ENCODE measurements around the gene SELENOO. TPM values are rescaled to one million over a fixed set of nuclear protein-coding genes. Genes with fewer than 3 reads are reported as not detected.
A peak's percentile ranks its signal among the peaks of the same experiment; 100 is the strongest.
"Not testable (repeated sequence)": the region's sequence is repeated elsewhere in the genome, so short reads cannot be mapped to it uniquely, and the experiment has no call there.

Gene SELENOO
- total and polyA plus RNA-seq, 4 experiments from 2014 or later, result 2.0 to 34.8 (median 20.2) TPM

DNA sequence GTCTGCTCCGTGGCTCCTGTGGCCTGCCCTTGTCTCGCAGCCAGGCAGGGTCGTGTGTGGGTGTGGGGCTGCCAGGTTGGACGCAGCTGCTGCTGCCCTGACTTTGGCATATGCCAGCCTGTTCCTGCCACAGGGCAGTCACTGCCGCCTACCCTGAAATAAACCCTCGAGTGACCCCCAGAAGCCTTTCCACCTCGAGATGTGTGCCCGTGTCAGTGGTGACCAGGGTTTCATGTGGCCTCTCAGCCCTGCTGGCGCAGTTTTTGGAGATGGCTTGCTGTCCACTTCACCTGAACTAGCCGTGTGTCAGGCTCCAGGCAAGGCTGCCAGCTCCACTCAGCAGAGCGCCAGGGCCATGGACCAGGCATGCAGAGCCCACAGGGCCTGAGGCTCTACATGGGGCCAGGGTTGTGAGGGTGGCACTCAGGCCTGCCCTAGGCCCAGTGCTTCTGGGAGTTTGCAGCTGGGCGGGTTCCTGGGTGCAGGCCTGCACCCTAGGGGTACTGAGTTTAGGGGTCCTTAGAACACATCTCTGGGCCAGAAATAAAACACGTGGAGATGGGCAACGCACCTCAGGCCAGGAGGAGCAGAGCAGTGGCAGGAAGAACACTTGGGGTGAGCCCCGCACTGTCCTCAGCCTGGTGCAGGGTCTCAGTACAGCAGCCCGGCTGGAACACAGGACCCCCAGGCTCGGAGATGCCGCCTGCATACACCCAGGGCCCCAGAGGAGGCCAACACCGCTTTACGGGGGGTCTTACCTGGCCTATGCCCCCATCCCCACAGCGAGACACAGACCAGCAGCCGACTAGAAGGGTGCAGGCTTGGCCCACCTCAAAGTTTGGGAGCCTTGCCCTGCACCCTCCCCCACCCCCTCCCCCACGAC, 39.1 kb upstream of the SELENOO start:
- Histone ChIP-seq H3K27ac (ENCODE audit: low read depth, low read length) (no peak overlapping the region), H3K27me3 (ENCODE audit: insufficient read depth, low read length) (no peaks in the 10 kb centered on the region), H3K9me3 (ENCODE audit: control insufficient read depth in 1 of 2, low read length in 2 of 2) (no peaks in the 10 kb centered on the region), H3K4me3 (ENCODE audit: low read length in 2 of 2) (no peak overlapping the region), H3K4me1 (ENCODE audit: insufficient read depth, low read length) (no peaks in the 10 kb centered on the region), H3K36me3 (ENCODE audit: insufficient read depth, low read length) (no peaks in the 10 kb centered on the region)
- Mint-ChIP-seq H3K27ac (no peak overlapping the region), H3K4me1 (no peaks in the 10 kb centered on the region), H3K9me3 (no peaks in the 10 kb centered on the region), H3K27me3 (peaks cover 6 to 9% of the 10 kb centered on the region in 2 donors), H3K36me3 (no peaks in the 10 kb centered on the region), H3K4me3 (no peak overlapping the region)
- intact Hi-C loops (cut with micrococcal nuclease), result no loop called here
- ChIA-PET POLR2A (ENCODE audit: partially characterized antibody) (no interaction called here), CTCF (ENCODE audit: partially characterized antibody) (no interaction called here)
- no peak for DNase-seq

DNA sequence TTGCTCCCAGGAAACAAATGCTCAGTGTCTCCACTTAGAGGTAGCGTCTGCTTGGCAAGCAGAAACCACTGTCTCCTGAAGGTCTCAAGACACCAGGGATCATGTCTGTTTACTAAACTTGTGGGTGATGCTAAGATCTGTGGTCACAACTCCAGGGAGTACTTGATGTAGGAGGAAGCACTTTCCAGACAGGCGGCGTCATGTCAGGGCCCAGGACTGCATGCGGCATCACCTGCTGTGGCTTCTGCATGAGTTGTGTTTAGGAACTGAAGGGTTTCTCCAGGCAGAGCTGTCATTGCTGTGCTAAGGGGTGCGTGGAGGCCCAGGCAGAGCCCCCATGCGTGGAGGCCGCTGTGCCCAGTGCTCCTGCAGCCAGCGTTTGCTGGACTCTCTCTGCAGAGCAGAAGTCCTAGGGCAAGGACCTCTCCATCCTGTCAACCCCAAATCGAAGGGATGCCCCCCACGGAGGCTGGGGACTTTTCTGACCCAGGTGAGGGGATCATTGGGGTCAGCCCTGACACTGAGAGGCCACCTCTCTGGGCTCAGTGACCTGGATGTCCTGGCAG, 38.3 kb upstream of the SELENOO start:
- Histone ChIP-seq H3K4me1 (ENCODE audit: insufficient read depth, low read length) (no peaks in the 10 kb centered on the region), H3K27me3 (ENCODE audit: insufficient read depth, low read length) (no peaks in the 10 kb centered on the region), H3K36me3 (ENCODE audit: insufficient read depth, low read length) (no peaks in the 10 kb centered on the region), H3K4me3 (ENCODE audit: low read length in 2 of 2) (no peak overlapping the region), H3K27ac (ENCODE audit: low read depth, low read length) (no peak overlapping the region), H3K9me3 (ENCODE audit: control insufficient read depth in 1 of 2, low read length in 2 of 2) (no peaks in the 10 kb centered on the region)
- H3K27me3 Mint-ChIP-seq, result peaks cover 6 to 9% of the 10 kb centered on the region in 2 donors
- POLR2A ChIA-PET (ENCODE audit: partially characterized antibody), result no interaction called here
- intact Hi-C loops (cut with micrococcal nuclease), result no loop called here
- no peak for DNase-seq
- H3K4me1 Mint-ChIP-seq, result no peaks in the 10 kb centered on the region
- CTCF ChIA-PET (ENCODE audit: partially characterized antibody), result no interaction called here
- no peak overlapping the region for H3K4me3 Mint-ChIP-seq
- no peaks in the 10 kb centered on the region for H3K36me3 Mint-ChIP-seq
- H3K9me3 Mint-ChIP-seq, result no peaks in the 10 kb centered on the region
- H3K27ac Mint-ChIP-seq, result no peak overlapping the region

DNA sequence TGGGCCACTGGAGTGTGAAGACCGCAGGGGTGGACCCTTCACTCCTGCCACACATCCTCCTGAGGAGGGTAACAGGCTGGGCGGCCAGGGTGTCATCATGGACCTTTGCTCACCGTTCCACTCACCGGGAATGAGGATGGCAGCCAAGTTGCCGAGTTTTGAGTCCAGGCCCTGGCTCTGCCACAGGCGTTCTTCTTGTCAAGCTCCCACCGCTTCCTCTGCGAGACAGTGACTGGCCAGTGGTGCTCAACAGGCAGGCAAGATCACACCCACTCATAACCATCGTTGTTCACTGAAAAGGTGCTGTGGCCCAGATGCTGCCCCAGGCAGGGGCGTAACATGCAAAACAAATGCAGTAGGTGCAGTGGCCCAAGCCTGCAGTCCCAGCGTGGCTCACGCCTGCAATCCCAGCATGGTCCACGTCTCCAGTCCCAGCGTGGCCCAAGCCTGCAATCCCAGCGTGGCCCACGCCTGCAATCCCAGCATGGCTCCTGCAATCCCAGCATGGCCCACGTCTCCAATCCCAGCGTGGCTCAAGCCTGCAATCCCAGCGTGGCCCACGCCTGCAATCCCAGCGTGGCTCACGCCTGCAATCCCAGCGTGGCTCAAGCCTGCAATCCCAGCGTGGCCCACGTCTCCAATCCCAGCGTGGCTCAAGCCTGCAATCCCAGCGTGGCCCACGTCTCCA, 35.2 kb upstream of the SELENOO start:
- H3K27me3 ChIP-seq (ENCODE audit: insufficient read depth, low read length), result peaks cover 9% of the 10 kb centered on the region
- peaks cover 17 to 20% of the 10 kb centered on the region in 2 donors for H3K27me3 Mint-ChIP-seq
- ChIA-PET POLR2A (ENCODE audit: partially characterized antibody) (no interaction called here), CTCF (ENCODE audit: partially characterized antibody) (no interaction called here)
- H3K9me3 ChIP-seq (ENCODE audit: control insufficient read depth in 1 of 2, low read length in 2 of 2), result no peaks in the 10 kb centered on the region
- H3K27ac ChIP-seq (ENCODE audit: low read depth, low read length), result no peak overlapping the region
- H3K36me3 ChIP-seq (ENCODE audit: insufficient read depth, low read length), result no peaks in the 10 kb centered on the region
- H3K4me1 ChIP-seq (ENCODE audit: insufficient read depth, low read length), result no peaks in the 10 kb centered on the region
- no peak for DNase-seq
- no peaks in the 10 kb centered on the region for H3K36me3 Mint-ChIP-seq
- no peak overlapping the region for H3K4me3 Mint-ChIP-seq
- H3K4me3 ChIP-seq (ENCODE audit: low read length in 2 of 2), result no peak overlapping the region
- peaks cover 0 to 2% (median 0%) of the 10 kb centered on the region in 8 donors for H3K9me3 Mint-ChIP-seq
- H3K27ac Mint-ChIP-seq, result no peak overlapping the region
- H3K4me1 Mint-ChIP-seq, result peaks cover 0 to 8% (median 0%) of the 10 kb centered on the region in 4 donors
- intact Hi-C loops (cut with micrococcal nuclease), result no loop called here

DNA sequence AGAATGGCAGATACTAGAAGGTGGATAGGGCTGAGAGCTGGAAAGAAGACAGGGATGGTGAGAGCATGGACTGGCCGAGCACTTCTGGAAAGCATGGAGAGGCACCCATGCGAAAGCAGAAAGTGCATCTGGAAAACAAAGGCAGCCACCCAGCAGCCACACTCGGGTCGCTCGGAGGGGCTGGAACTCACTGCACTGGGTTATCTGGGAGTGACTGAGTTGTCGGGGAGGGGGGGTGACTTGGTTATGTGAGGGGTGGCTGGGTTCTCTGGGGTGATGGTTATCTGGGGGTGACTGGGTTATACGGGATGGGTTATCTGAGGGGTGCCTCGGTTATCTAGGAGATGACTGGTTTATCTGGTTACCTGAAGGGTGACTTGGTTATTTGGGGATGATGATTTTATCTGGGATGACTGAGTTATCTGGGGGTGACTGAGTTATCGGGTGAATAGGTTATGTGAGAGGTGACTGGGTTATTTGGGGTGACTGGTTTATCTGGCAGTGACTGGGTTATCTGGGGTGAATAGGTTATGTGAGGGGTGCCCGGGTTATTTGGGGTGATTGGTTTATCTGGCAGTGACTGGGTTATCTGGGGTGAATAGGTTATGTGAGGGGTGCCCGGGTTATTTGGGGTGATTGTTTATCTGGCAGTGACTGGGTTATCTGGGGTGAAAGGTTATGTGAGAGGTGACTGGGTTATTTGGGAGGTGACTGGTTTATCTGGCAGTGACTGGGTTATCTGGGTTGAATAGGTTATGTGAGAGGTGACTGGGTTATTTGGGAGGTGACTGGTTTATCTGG, 32.9 kb upstream of the SELENOO start:
- ChIA-PET CTCF (ENCODE audit: partially characterized antibody) (no interaction called here), POLR2A (ENCODE audit: partially characterized antibody) (no interaction called here)
- intact Hi-C loops (cut with micrococcal nuclease), result no loop called here
- Mint-ChIP-seq H3K9me3 (peaks cover 0 to 2% (median 0%) of the 10 kb centered on the region in 8 donors), H3K4me1 (peaks cover 0 to 8% (median under 1%) of the 10 kb centered on the region in 4 donors), H3K36me3 (no peaks in the 10 kb centered on the region), H3K27ac (no peak overlapping the region), H3K27me3 (peaks cover 23 to 27% of the 10 kb centered on the region in 2 donors), H3K4me3 (peak overlapping the region in 4 of 8 donors; percentile 3 to 15 (median 14))
- H3K4me3 ChIP-seq (ENCODE audit: low read length in 2 of 2), result no peak overlapping the region
- no peaks in the 10 kb centered on the region for H3K4me1 ChIP-seq (ENCODE audit: insufficient read depth, low read length)
- no peak for DNase-seq
- no peaks in the 10 kb centered on the region for H3K36me3 ChIP-seq (ENCODE audit: insufficient read depth, low read length)
- no peaks in the 10 kb centered on the region for H3K9me3 ChIP-seq (ENCODE audit: control insufficient read depth in 1 of 2, low read length in 2 of 2)
- peaks cover 9% of the 10 kb centered on the region for H3K27me3 ChIP-seq (ENCODE audit: insufficient read depth, low read length)
- H3K27ac ChIP-seq (ENCODE audit: low read depth, low read length), result no peak overlapping the region

GRCh38 chr22:50168490-50169180, 32.2 kb upstream of the SELENOO start:
- H3K4me1 ChIP-seq (ENCODE audit: insufficient read depth, low read length); DNase-seq; H3K36me3 Mint-ChIP-seq; POLR2A ChIA-PET (ENCODE audit: partially characterized antibody); H3K9me3 ChIP-seq (ENCODE audit: control insufficient read depth in 1 of 2, low read length in 2 of 2); H3K9me3 Mint-ChIP-seq; H3K4me3 ChIP-seq (ENCODE audit: low read length in 2 of 2); CTCF ChIA-PET (ENCODE audit: partially characterized antibody); intact Hi-C loops (cut with micrococcal nuclease); H3K27ac ChIP-seq (ENCODE audit: low read depth, low read length); H3K4me1 Mint-ChIP-seq; H3K36me3 ChIP-seq (ENCODE audit: insufficient read depth, low read length); H3K27me3 ChIP-seq (ENCODE audit: insufficient read depth, low read length): not testable (repeated sequence)
- Mint-ChIP-seq H3K27me3 (peaks cover 25 to 27% of the 10 kb centered on the region in 2 donors), H3K4me3 (peak overlapping the region; percentile 42 to 87 (median 52)), H3K27ac (peak overlapping the region in 2 of 7 donors; percentile 21 to 22)

- POLR2A ChIA-PET (ENCODE audit: partially characterized antibody), result no interaction called here
- H3K4me3 Mint-ChIP-seq, result peak overlapping the region; percentile 42 to 87 (median 54)
- peaks cover 0 to 2% (median 0%) of the 10 kb centered on the region in 8 donors for H3K9me3 Mint-ChIP-seq
- intact Hi-C loops (cut with micrococcal nuclease), result no loop called here
- Histone ChIP-seq H3K4me1 (ENCODE audit: insufficient read depth, low read length) (no peaks in the 10 kb centered on the region), H3K4me3 (ENCODE audit: low read length in 2 of 2) (no peak overlapping the region), H3K27ac (ENCODE audit: low read depth, low read length) (no peak overlapping the region), H3K9me3 (ENCODE audit: control insufficient read depth in 1 of 2, low read length in 2 of 2) (no peaks in the 10 kb centered on the region), H3K36me3 (ENCODE audit: insufficient read depth, low read length) (no peaks in the 10 kb centered on the region), H3K27me3 (ENCODE audit: insufficient read depth, low read length) (peaks cover 9% of the 10 kb centered on the region)
- peaks cover 0 to 8% (median under 1%) of the 10 kb centered on the region in 4 donors for H3K4me1 Mint-ChIP-seq
- H3K36me3 Mint-ChIP-seq, result no peaks in the 10 kb centered on the region
- peak overlapping the region in 2 of 7 donors; percentile 21 to 22 for H3K27ac Mint-ChIP-seq
- no peak for DNase-seq
- H3K27me3 Mint-ChIP-seq, result peaks cover 24 to 25% of the 10 kb centered on the region in 2 donors
- CTCF ChIA-PET (ENCODE audit: partially characterized antibody), result no interaction called here
These were observed 31.5 kb upstream of the SELENOO start for GRCh38 chr22:50169181-50169759.

All from CD4-positive, alpha-beta memory T cell (primary cell).